ENCODE data around the gene ANO10. TPM values are rescaled to one million over a fixed set of nuclear protein-coding genes. Genes with fewer than 3 reads are reported as not detected.

ANO10 gene
- total RNA-seq, 1 donor from 2014 or later: 45.4 TPM

DNA sequence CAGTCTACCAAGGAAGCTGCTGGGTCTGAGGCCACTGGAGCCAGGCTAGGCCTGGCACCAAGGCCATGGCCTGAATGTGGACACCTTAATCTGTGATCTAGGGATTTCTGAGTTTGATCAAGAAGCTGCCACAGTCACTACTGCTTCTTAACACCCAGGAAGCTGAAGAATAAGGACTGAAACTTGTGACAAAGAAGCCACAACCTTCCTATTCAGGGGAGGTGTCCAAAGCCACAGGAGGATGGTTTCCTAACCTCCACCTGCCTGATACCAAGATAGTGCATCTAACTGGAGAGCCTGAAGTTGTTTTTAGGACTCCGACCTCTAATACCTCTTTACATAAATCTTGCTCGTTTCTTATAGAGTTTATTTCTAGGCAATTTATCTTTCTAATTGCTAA is 5.5 kb upstream of the ANO10 start:
- peaks cover 7% of the 10 kb centered on the region for H3K4me1 ChIP-seq (ENCODE audit: insufficient read depth, low read length)
- TF ChIP-seq, protein P1, sequence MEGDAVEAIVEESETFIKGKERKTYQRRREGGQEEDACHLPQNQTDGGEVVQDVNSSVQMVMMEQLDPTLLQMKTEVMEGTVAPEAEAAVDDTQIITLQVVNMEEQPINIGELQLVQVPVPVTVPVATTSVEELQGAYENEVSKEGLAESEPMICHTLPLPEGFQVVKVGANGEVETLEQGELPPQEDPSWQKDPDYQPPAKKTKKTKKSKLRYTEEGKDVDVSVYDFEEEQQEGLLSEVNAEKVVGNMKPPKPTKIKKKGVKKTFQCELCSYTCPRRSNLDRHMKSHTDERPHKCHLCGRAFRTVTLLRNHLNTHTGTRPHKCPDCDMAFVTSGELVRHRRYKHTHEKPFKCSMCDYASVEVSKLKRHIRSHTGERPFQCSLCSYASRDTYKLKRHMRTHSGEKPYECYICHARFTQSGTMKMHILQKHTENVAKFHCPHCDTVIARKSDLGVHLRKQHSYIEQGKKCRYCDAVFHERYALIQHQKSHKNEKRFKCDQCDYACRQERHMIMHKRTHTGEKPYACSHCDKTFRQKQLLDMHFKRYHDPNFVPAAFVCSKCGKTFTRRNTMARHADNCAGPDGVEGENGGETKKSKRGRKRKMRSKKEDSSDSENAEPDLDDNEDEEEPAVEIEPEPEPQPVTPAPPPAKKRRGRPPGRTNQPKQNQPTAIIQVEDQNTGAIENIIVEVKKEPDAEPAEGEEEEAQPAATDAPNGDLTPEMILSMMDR (IDR thresholded peaks at IDR 0.05; ENCODE audit: insufficient read depth, low read depth, low read length): no peak
- TF ChIP-seq EZH2 (IDR thresholded peaks at IDR 0.05; ENCODE audit: insufficient read depth, low read length): no peak
- no peak overlapping the region for H3K27ac ChIP-seq (ENCODE audit: low read depth, low read length)
- Mint-ChIP-seq H3K4me3 (ENCODE audit: unreplicated experiment) (no peak overlapping the region), H3K36me3 (ENCODE audit: low read depth, unreplicated experiment) (no peaks in the 10 kb centered on the region), H3K27ac (ENCODE audit: unreplicated experiment) (no peak overlapping the region), H3K4me1 (ENCODE audit: low read depth, unreplicated experiment) (peaks cover 7% of the 10 kb centered on the region), H3K27me3 (ENCODE audit: low read depth, unreplicated experiment) (no peaks in the 10 kb centered on the region), H3K9me3 (ENCODE audit: unreplicated experiment) (peaks cover 2% of the 10 kb centered on the region)
- H3K9me3 ChIP-seq (ENCODE audit: insufficient read depth, low read depth, low read length): no peaks in the 10 kb centered on the region
- no peak overlapping the region for H3K9ac ChIP-seq (ENCODE audit: low read length)
- no peaks in the 10 kb centered on the region for H3K27me3 ChIP-seq (ENCODE audit: insufficient read depth, low read length)
- no peaks in the 10 kb centered on the region for H3K79me2 ChIP-seq (ENCODE audit: insufficient read depth, low read length)
- H2AFZ ChIP-seq (ENCODE audit: low read depth, low read length): no peak overlapping the region
- DNase-seq (ENCODE audit: low read depth): no peak
- no peaks in the 10 kb centered on the region for H4K20me1 ChIP-seq (ENCODE audit: insufficient read depth, low read length)
- H3K36me3 ChIP-seq (ENCODE audit: insufficient read depth, low read length): no peaks in the 10 kb centered on the region
- no peak overlapping the region for H3K4me3 ChIP-seq (ENCODE audit: insufficient read depth, low read depth, low read length)
- H3K4me2 ChIP-seq (ENCODE audit: low read length): no peak overlapping the region
- no peak for FAIRE-seq

- DNase-seq (ENCODE audit: low read depth): no peak
- Mint-ChIP-seq H3K4me1 (ENCODE audit: low read depth, unreplicated experiment) (peaks cover 6% of the 10 kb centered on the region), H3K4me3 (ENCODE audit: unreplicated experiment) (no peak overlapping the region), H3K36me3 (ENCODE audit: low read depth, unreplicated experiment) (no peaks in the 10 kb centered on the region), H3K27ac (ENCODE audit: unreplicated experiment) (no peak overlapping the region), H3K27me3 (ENCODE audit: low read depth, unreplicated experiment) (no peaks in the 10 kb centered on the region), H3K9me3 (ENCODE audit: unreplicated experiment) (peaks cover 2% of the 10 kb centered on the region)
- H3K4me1 ChIP-seq (ENCODE audit: insufficient read depth, low read length): peaks cover 3% of the 10 kb centered on the region
- TF ChIP-seq EZH2 (IDR thresholded peaks at IDR 0.05; ENCODE audit: insufficient read depth, low read length): no peak
- TF ChIP-seq, protein P1 (IDR thresholded peaks at IDR 0.05; ENCODE audit: insufficient read depth, low read depth, low read length): no peak
- H3K9ac ChIP-seq (ENCODE audit: low read length): no peak overlapping the region
- no peaks in the 10 kb centered on the region for H3K9me3 ChIP-seq (ENCODE audit: insufficient read depth, low read depth, low read length)
- no peaks in the 10 kb centered on the region for H3K36me3 ChIP-seq (ENCODE audit: insufficient read depth, low read length)
- FAIRE-seq: no peak
- H3K27ac ChIP-seq (ENCODE audit: low read depth, low read length): no peak overlapping the region
- H2AFZ ChIP-seq (ENCODE audit: low read depth, low read length): no peak overlapping the region
- no peak overlapping the region for H3K4me2 ChIP-seq (ENCODE audit: low read length)
- H3K79me2 ChIP-seq (ENCODE audit: insufficient read depth, low read length): peaks cover 19% of the 10 kb centered on the region
- peaks cover 5% of the 10 kb centered on the region for H4K20me1 ChIP-seq (ENCODE audit: insufficient read depth, low read length)
- H3K27me3 ChIP-seq (ENCODE audit: insufficient read depth, low read length): no peaks in the 10 kb centered on the region
- no peak overlapping the region for H3K4me3 ChIP-seq (ENCODE audit: insufficient read depth, low read depth, low read length)
Measured at GRCh38 chr3:43624619-43625305, 3.0 kb upstream of the ANO10 start.
